WTC11 (cell line): ENCODE measurements around the gene ZFYVE28. TPM values are rescaled to one million over a fixed set of nuclear protein-coding genes. Genes with fewer than 3 reads are reported as not detected.

Experiments used
- ATAC-seq: fragments of 200-7000 bp; cut with Tn5 transposase; 2 replicates; pipeline ENCODE4 v1.10.0; 2021; ENCODE audit warnings: mild to moderate bottlenecking, moderate library complexity
- CTCF ChIA-PET: fragments of 300-600 bp; sonication (Branson Sonifier 250); formaldehyde crosslinking; loops from one replicate; lab custom pipeline; 2021; ENCODE audit warnings: antibody characterized with exemption; lab: Charles Lee
- POLR2A ChIA-PET: fragments of 350-600 bp; sonication (Branson Sonifier 250); formaldehyde crosslinking; loops from one replicate; lab custom pipeline; 2021; ENCODE audit warnings: antibody characterized with exemption; lab: Charles Lee
- DNase-seq: peaks from one replicate; pipeline ENCODE4 v3.0.0; 2021; ENCODE audit warnings: low spot score
- H3K27ac Mint-ChIP-seq: 2 replicates; pipeline ENCODE4 v1.8.0; 2021; ENCODE audit warnings: mixed read lengths
- H3K27me3 Mint-ChIP-seq: 2 replicates; pipeline ENCODE4 v1.8.0; 2021; ENCODE audit warnings: low read depth, mild to moderate bottlenecking, moderate library complexity, mixed read lengths
- H3K36me3 Mint-ChIP-seq: 2 replicates; pipeline ENCODE4 v1.8.0; 2021; ENCODE audit warnings: mixed read lengths
- H3K4me1 Mint-ChIP-seq: 2 replicates; pipeline ENCODE4 v1.8.0; 2022; ENCODE audit warnings: mixed read lengths
- H3K4me3 Mint-ChIP-seq: 2 replicates; pipeline ENCODE4 v1.8.0; 2021; ENCODE audit warnings: mild to moderate bottlenecking, moderate library complexity, mixed read lengths
- H3K9me3 Mint-ChIP-seq: 2 replicates; pipeline ENCODE4 v1.8.0; 2021; ENCODE audit warnings: mixed read lengths
- ATF3 ChIP-seq: sonication (generic); formaldehyde crosslinking; conservative IDR thresholded peaks from 2 replicates; pipeline ENCODE4 v1.8.1; 2022; ENCODE audit warnings: mild to moderate bottlenecking, missing genetic modification reagents
- CBFB ChIP-seq: sonication (generic); formaldehyde crosslinking; IDR thresholded peaks from 2 replicates; pipeline ENCODE4 v1.8.1; 2022; ENCODE audit warnings: mild to moderate bottlenecking, low read depth, missing genetic modification reagents
- E2F1 ChIP-seq: sonication (generic); formaldehyde crosslinking; IDR thresholded peaks from 2 replicates; pipeline ENCODE4 v1.8.0; 2022; ENCODE audit warnings: mild to moderate bottlenecking, missing genetic modification reagents
- E2F4 ChIP-seq: sonication (generic); formaldehyde crosslinking; IDR thresholded peaks from 2 replicates; pipeline ENCODE4 v1.8.1; 2022; ENCODE audit warnings: low read depth, mild to moderate bottlenecking, moderate library complexity, missing genetic modification reagents, borderline replicate concordance
- EMX1 ChIP-seq: fragments of 250-450 bp; sonication (Bioruptor Pico); IDR thresholded peaks from 2 replicates; pipeline ENCODE4 v1.8.0; 2021; ENCODE audit warnings: mild to moderate bottlenecking
- ESRRA ChIP-seq: sonication (generic); formaldehyde crosslinking; IDR thresholded peaks from 2 replicates; pipeline ENCODE4 v1.8.1; 2022; ENCODE audit warnings: mild to moderate bottlenecking, missing genetic modification reagents, borderline replicate concordance
- IRF2 ChIP-seq: sonication (generic); formaldehyde crosslinking; IDR thresholded peaks from 2 replicates; pipeline ENCODE4 v1.8.0; 2022; ENCODE audit warnings: low read depth, missing genetic modification reagents, borderline replicate concordance
- NR3C1 ChIP-seq: sonication (generic); formaldehyde crosslinking; conservative IDR thresholded peaks from 2 replicates; pipeline ENCODE4 v1.8.1; 2023; ENCODE audit warnings: low read depth, mild to moderate bottlenecking, missing genetic modification reagents
- OVOL2 ChIP-seq: fragments of 250-450 bp; sonication (Bioruptor Pico); IDR thresholded peaks from 2 replicates; pipeline ENCODE4 v1.9.0; 2021; ENCODE audit warnings: mild to moderate bottlenecking, borderline replicate concordance
- SMAD4 ChIP-seq: sonication (generic); formaldehyde crosslinking; IDR thresholded peaks from 2 replicates; pipeline ENCODE4 v1.8.0; 2022; ENCODE audit warnings: mild to moderate bottlenecking, missing genetic modification reagents
- TEAD1 ChIP-seq: sonication (generic); formaldehyde crosslinking; IDR thresholded peaks from 2 replicates; pipeline ENCODE4 v1.8.0; 2022; ENCODE audit warnings: mild to moderate bottlenecking, missing genetic modification reagents
- ZNF138 ChIP-seq: sonication (generic); formaldehyde crosslinking; conservative IDR thresholded peaks from 2 replicates; pipeline ENCODE4 v1.8.1; 2022; ENCODE audit warnings: mild to moderate bottlenecking, moderate library complexity, missing genetic modification reagents
- ZNF232 ChIP-seq: sonication (generic); formaldehyde crosslinking; IDR thresholded peaks from 2 replicates; pipeline ENCODE4 v1.8.0; 2022; ENCODE audit warnings: mild to moderate bottlenecking, missing genetic modification reagents
- ZNF317 ChIP-seq: sonication (generic); formaldehyde crosslinking; IDR thresholded peaks from 2 replicates; pipeline ENCODE4 v1.8.1; 2023; ENCODE audit warnings: low read depth, mild to moderate bottlenecking, moderate library complexity, missing genetic modification reagents, borderline replicate concordance
- ZNF396 ChIP-seq: fragments of 250-450 bp; sonication (Bioruptor Pico); IDR thresholded peaks from 2 replicates; pipeline ENCODE4 v1.8.0; 2021; ENCODE audit warnings: mild to moderate bottlenecking, moderate library complexity, borderline replicate concordance
- total RNA-seq: library from RNA; stranded (reverse); gene quantifications from 3 replicates; pipeline ENCODE4 v1.2.3, GENCODE V29; 2021
- TF ChIP-seq, protein P1 (sequence below): sonication (generic); formaldehyde crosslinking; IDR thresholded peaks from 2 replicates; pipeline ENCODE4 v1.8.0; 2022; ENCODE audit warnings: mild to moderate bottlenecking, missing genetic modification reagents
- TF ChIP-seq, protein P2 (sequence below): sonication (generic); formaldehyde crosslinking; IDR thresholded peaks from 2 replicates; pipeline ENCODE4 v1.8.0; 2022; ENCODE audit warnings: mild to moderate bottlenecking, missing genetic modification reagents
- TF ChIP-seq, protein P3 (sequence below): sonication (generic); formaldehyde crosslinking; IDR thresholded peaks from 2 replicates; pipeline ENCODE4 v1.8.1; 2022; ENCODE audit warnings: missing genetic modification reagents, borderline replicate concordance
- TF ChIP-seq, protein P4 (sequence below): sonication (generic); formaldehyde crosslinking; IDR thresholded peaks from 2 replicates; pipeline ENCODE4 v1.8.1; 2023; ENCODE audit warnings: mild to moderate bottlenecking, missing genetic modification reagents
- TF ChIP-seq, protein P5 (sequence below): sonication (generic); formaldehyde crosslinking; IDR thresholded peaks from 2 replicates; pipeline ENCODE4 v1.8.1; 2023; ENCODE audit warnings: mild to moderate bottlenecking, moderate library complexity, missing genetic modification reagents
- TF ChIP-seq, protein P6 (sequence below): sonication (generic); formaldehyde crosslinking; IDR thresholded peaks from 2 replicates; pipeline ENCODE4 v1.8.0; 2023; ENCODE audit warnings: missing genetic modification reagents

ZFYVE28 gene
- total RNA-seq, 1 experiment from 2014 or later = 7.8 TPM

GRCh38 chr4:2446656-2447564, 28.5 kb upstream of the ZFYVE28 start:
- CTCF ChIA-PET = no interaction called here
- POLR2A ChIA-PET = no interaction called here
- H3K36me3 Mint-ChIP-seq = no peaks in the 10 kb centered on the region

GRCh38 chr4:2445571-2445970, 27.1 kb upstream of the ZFYVE28 start:
- H3K9me3 Mint-ChIP-seq = no peaks in the 10 kb centered on the region
- DNase-seq = no peak
- no peak overlapping the region for H3K4me3 Mint-ChIP-seq
- CTCF ChIA-PET = no interaction called here
- no peaks in the 10 kb centered on the region for H3K36me3 Mint-ChIP-seq
- ATAC-seq = no peak
- no peak overlapping the region for H3K27ac Mint-ChIP-seq
- POLR2A ChIA-PET = interaction anchor here (0.6 kb wide), 1 partner anchor 204 kb away, joined by 6 read pairs; no protein-coding TSS in a partner anchor
- H3K27me3 Mint-ChIP-seq = no peaks in the 10 kb centered on the region; the same call in 1 of the 2 replicates
- peaks cover 2% of the 10 kb centered on the region; the same call in 1 of the 2 replicates for H3K4me1 Mint-ChIP-seq
- no peak for TF ChIP-seq EMX1
- TF ChIP-seq, protein P1, sequence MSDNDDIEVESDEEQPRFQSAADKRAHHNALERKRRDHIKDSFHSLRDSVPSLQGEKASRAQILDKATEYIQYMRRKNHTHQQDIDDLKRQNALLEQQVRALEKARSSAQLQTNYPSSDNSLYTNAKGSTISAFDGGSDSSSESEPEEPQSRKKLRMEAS = no peak
- TF ChIP-seq, protein P2, sequence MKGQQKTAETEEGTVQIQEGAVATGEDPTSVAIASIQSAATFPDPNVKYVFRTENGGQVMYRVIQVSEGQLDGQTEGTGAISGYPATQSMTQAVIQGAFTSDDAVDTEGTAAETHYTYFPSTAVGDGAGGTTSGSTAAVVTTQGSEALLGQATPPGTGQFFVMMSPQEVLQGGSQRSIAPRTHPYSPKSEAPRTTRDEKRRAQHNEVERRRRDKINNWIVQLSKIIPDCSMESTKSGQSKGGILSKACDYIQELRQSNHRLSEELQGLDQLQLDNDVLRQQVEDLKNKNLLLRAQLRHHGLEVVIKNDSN (CRISPR knock-in tag) = no peak
- no peak for TF ChIP-seq SMAD4 (CRISPR knock-in tag)
- no peak for TF ChIP-seq ATF3
- TF ChIP-seq TEAD1 (CRISPR knock-in tag) = no peak
- no peak for TF ChIP-seq CBFB
- TF ChIP-seq ZNF317 (CRISPR knock-in tag) = no peak
- no peak for TF ChIP-seq OVOL2 (CRISPR knock-in tag)
- no peak for TF ChIP-seq E2F1
- no peak for TF ChIP-seq NR3C1
- no peak for TF ChIP-seq ZNF396

More at GRCh38 chr4:2446656-2447564, 28.5 kb upstream of the ZFYVE28 start:
- no peaks in the 10 kb centered on the region; the same call in 1 of the 2 replicates for H3K27me3 Mint-ChIP-seq
- H3K27ac Mint-ChIP-seq = no peak overlapping the region
- DNase-seq (no peak), ATAC-seq (no peak)
- 0 out of 2 replicates have a peak, but pooled peaks cover 2% of the 10 kb centered on the region for H3K4me1 Mint-ChIP-seq
- TF ChIP-seq E2F4 (no peak), ZNF232 (CRISPR knock-in tag) (no peak), ESRRA (CRISPR knock-in tag) (no peak), NR3C1 (no peak), ZNF138 (no peak), IRF2 (CRISPR knock-in tag) (no peak)
- TF ChIP-seq, protein P3, sequence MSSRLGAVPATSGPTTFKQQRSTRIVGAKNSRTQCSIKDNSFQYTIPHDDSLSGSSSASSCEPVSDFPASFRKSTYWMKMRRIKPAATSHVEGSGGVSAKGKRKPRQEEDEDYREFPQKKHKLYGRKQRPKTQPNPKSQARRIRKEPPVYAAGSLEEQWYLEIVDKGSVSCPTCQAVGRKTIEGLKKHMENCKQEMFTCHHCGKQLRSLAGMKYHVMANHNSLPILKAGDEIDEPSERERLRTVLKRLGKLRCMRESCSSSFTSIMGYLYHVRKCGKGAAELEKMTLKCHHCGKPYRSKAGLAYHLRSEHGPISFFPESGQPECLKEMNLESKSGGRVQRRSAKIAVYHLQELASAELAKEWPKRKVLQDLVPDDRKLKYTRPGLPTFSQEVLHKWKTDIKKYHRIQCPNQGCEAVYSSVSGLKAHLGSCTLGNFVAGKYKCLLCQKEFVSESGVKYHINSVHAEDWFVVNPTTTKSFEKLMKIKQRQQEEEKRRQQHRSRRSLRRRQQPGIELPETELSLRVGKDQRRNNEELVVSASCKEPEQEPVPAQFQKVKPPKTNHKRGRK (CRISPR knock-in tag) = no peak
- TF ChIP-seq, protein P4, sequence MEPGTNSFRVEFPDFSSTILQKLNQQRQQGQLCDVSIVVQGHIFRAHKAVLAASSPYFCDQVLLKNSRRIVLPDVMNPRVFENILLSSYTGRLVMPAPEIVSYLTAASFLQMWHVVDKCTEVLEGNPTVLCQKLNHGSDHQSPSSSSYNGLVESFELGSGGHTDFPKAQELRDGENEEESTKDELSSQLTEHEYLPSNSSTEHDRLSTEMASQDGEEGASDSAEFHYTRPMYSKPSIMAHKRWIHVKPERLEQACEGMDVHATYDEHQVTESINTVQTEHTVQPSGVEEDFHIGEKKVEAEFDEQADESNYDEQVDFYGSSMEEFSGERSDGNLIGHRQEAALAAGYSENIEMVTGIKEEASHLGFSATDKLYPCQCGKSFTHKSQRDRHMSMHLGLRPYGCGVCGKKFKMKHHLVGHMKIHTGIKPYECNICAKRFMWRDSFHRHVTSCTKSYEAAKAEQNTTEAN = no peak
- TF ChIP-seq, protein P5, sequence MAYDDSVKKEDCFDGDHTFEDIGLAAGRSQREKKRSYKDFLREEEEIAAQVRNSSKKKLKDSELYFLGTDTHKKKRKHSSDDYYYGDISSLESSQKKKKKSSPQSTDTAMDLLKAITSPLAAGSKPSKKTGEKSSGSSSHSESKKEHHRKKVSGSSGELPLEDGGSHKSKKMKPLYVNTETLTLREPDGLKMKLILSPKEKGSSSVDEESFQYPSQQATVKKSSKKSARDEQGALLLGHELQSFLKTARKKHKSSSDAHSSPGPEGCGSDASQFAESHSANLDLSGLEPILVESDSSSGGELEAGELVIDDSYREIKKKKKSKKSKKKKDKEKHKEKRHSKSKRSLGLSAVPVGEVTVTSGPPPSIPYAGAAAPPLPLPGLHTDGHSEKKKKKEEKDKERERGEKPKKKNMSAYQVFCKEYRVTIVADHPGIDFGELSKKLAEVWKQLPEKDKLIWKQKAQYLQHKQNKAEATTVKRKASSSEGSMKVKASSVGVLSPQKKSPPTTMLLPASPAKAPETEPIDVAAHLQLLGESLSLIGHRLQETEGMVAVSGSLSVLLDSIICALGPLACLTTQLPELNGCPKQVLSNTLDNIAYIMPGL (CRISPR knock-in tag) = no peak
- TF ChIP-seq, protein P6, sequence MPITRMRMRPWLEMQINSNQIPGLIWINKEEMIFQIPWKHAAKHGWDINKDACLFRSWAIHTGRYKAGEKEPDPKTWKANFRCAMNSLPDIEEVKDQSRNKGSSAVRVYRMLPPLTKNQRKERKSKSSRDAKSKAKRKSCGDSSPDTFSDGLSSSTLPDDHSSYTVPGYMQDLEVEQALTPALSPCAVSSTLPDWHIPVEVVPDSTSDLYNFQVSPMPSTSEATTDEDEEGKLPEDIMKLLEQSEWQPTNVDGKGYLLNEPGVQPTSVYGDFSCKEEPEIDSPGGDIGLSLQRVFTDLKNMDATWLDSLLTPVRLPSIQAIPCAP (CRISPR knock-in tag) = no peak
- no peak overlapping the region for H3K4me3 Mint-ChIP-seq
- H3K9me3 Mint-ChIP-seq = no peaks in the 10 kb centered on the region
